HG03039 (cell line): ENCODE measurements around the gene TMEM51.

Source experiments
- ATAC-seq: cut with Tn5 transposase; IDR thresholded peaks from one replicate; pipeline ENCODE4 v1.9.1; 2021; ENCODE audit warnings: mild to moderate bottlenecking, moderate library complexity; ENCODE audit not compliant: unreplicated experiment

The TMEM51 gene, protein sequence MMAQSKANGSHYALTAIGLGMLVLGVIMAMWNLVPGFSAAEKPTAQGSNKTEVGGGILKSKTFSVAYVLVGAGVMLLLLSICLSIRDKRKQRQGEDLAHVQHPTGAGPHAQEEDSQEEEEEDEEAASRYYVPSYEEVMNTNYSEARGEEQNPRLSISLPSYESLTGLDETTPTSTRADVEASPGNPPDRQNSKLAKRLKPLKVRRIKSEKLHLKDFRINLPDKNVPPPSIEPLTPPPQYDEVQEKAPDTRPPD

DNA sequence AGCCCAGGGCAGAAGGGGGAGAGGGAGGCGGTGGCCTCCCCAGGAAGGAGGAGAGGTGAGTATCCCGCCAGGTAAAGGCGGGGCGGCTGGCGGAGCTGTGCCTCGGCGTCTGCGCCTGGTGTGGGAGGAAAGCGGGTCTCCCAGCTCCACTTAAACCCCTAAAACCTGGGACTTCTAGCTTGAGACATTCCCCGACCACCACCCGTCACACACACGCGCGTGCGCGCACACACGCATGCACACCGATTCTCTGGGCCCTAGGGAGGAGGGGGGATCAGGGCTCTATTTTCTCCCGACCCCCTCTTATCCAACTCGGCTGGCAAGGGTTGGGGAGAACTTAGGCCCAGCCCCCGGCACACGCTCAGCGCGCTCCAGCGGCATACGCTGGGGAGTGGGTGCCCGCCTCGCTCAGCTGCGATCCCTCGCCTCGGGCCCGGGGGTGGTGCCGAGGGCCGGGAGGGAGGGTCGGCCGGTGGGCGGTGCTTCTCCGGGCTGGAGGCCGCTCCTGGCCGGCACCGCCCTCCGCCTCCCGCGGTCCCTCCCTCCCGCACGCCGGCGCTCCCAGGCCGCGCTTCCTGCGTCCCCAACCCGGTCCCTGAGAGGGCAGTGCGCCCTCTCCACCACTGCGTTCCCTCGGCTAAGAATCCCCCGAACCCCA is at the start of gene TMEM51:
TSS of gene TMEM51 (plus strand) at position 564 of the 658 bp plus-strand sequence. CDS start 61,341 bp downstream, outside the sequence.
- ATAC-seq = no peak

DNA sequence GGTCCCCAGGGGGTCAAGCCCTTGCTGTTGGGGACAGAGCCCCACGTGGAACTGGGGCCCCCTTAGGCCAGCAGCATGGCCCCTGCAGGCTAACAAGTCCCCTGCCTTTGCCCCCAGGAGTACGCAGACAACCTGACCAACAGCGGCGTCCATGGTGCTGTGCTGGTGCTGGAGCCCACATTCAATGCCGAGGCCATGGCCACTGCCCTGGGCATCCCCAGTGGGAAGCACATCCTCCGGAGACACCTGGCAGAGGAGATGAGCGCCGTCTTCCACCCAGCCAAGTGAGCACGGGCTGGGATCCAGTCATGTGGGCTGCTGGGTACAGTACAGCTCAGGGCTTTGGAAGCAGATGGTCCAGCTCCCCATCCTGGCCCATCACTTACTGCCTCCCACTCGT is 49.6 kb upstream of the TMEM51 start:
- ATAC-seq = no peak

- ATAC-seq = no peak
Observed at GRCh38 chr1:15104768-15105167, 48.8 kb upstream of the TMEM51 start.

DNA sequence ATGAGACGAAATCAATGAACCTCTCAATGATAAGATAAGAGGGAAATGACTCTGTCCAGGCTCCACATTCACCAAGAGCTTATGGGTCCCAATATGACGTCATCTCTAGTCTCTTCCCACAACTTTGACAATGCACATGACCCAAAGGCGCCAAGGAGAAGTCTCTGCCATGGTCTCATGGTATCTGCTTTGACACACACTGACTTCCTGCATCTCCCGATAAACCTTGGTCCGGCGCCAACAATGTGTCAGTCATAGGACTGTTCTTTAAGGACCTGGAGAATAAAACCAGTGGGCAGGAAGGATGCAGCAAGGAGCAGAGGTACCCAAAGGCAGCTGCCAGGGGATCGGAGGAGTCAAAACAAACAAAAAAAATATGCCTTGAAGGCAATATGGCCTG is 46.9 kb upstream of the TMEM51 start:
- no peak for ATAC-seq

GRCh38 chr1:15107058-15107687 is 46.4 kb upstream of the TMEM51 start:
- ATAC-seq = no peak

DNA sequence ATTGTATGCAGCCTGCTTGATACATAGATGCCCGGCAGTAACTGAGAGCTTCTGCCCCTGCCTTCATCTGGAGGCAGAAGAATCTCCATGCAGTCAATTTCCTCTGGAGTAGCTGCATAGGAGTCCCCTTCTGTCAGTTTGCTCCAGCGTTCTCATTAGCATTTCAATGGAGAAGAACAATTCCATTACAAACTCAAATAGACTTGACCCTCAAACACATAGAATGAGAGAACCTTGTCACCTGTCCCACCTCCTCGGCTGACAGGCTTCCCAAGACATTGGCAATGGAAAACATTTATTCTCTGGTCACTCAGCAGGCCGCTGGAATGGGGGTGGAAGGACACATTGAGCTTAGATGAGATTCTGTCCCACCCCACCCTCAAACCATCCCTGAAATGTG is 45.6 kb upstream of the TMEM51 start:
- ATAC-seq = no peak

GRCh38 chr1:15110128-15110866 is 43.2 kb upstream of the TMEM51 start:
- ATAC-seq = no peak

DNA sequence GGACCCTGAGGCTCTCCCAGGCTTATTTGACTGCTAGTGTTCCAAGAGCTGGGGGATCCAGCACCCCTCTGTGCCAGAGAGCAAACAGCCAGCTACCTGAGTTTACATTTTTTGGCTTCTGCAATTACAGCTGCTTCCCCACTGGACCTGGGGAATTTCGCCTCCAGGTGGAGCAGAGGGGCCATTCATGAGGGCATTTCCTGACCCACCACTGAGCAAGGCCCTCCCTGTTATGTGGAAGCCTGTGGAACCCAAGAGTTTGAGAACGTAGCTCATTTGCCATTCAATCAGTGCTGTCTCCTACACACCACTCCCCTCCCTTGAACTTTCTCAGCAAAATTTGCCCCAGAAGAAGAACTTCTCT is 42.7 kb upstream of the TMEM51 start:
- ATAC-seq = no peak

DNA sequence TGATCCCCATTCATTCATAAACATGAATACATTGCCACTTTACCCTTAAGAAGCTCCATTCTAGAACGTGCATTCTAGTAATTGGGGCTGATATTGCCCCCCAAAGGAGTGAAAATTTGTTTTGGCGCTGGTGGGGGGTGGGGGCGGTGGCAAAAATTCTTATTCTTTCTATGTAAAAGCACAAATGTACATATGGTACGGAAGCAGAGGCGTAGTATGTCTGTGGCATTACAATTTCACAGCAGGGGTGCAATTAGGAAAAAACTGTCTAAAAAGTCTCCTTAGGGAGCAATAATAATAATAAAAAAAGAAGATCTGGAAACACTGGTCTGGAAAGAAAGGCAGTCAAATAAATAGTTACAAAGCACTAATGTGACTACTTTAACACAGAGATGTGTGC is 40.4 kb upstream of the TMEM51 start:
- no peak for ATAC-seq

DNA sequence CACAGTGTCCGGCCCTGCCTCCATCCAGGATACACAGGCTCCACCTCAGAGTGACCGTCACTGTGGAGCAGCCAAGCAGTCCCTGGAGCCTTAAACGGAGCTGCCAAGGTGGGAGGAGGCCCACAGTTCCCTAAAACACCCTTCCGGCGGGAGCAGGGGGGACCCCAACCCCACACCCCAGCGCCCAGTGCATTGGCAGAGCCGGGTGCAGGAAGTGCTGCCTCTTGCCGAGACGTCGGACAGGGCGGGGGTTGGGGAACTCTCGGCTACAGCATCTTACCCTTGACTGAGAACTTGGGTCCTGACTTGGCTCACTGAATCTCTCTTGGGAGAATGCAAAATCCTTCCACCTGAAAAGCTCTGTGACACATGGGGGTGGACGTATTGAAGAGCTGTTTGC is 38.7 kb upstream of the TMEM51 start:
- ATAC-seq = no peak

DNA sequence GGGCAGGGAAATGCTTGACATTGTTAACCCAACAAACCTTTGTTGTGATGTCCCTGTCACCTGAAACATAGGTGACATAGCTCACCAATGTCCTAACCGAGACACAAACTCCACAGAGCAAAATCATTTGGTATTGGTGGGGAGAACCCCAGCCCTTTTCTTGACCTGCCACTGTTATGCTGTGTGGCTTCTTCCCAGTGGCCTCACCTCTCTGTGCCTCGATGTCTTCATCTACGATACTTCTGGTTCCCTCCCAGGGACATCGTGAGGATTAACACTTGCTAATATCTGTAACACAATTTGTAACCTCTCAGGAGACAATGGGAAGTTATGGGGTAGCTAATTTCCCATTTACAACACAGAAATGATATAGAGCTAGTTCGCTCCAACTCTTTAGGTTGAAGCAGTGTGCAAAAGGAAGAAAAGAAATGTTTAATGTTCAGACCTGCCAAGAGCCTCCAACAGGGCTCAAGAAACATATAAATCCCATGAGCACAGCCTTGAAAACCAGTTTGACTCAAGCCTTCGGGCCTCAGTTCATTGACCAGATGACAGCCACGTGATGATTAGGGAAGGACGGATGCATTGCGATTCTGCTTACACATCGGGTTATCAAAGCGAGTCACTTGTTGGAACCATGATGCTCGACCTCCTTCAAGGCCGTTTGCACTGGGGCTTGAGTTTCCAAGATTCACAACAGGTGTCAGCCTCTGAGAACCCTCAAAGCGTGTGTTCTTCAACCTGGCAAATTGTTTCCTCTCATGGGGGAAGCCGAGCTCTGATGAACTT is 37.8 kb upstream of the TMEM51 start:
- ATAC-seq = no peak

DNA sequence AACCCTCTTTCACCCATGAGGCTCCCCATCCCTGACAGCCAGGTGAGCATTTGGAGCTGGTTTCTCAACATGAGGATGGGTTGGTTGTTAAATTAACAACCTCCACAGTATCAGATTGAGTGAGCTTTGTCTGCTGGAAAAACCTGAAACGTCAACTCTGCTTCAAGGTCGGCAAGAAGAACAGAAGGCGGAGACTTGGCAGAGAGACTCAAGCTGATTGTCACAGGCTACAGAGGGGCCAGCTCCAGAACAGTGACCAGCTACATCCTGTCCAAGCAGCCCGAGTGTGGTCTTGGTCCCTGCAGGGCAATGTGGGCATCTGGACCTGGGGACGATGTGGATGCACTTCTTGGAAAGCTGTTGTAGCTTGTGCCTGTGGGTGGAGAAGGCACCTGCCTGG is 36.6 kb upstream of the TMEM51 start:
- no peak for ATAC-seq

DNA sequence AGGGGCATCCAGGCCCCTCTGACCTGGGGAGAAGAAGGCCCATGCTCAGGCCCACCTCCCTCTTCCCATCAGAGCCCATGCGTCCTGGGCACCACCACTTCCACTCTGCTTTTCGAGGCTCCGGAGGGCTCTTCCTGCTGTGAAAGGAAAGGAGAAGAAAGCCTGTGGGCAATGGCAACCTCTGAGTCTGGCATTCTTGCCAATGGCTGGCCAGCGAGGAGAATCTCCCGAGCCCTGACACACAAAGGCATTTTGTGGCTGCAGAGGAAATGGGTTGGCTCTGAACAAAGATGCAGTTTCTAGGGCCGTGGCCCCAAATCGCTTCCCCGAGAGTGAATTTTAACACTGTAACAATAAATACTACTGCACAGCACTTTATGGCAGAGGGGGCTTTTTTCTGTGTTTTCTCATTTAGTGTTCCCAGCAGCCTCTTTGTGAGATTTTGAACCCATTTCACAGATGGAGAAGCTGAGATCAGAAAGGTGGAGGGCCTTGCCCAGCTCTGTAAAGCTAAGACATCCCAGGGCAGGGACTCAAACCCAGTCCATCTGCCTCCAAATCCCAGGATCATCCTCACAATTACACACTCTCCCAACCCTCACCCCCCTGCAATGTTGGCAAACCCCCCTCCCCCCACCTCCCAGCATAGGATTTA is 35.7 kb upstream of the TMEM51 start:
- ATAC-seq = no peak

DNA sequence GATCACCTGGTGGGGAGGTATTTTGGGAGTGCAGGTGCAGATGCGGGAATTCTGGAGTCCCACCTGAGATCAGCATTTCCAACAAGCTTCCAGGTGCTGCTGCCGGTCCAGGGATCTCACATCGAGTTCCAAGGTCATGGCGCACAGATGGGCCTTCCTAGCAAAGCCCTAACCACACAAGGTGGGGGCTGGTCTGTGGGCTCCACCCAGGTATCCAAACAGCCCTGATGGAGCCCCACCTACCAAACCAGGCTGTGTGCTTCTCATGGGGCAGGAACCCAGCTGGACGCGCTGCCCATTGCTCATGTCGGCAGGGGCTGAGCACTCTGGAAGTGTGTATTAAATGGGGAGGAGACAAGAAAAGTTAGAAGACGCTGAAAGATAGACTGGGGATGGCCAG is 35.0 kb upstream of the TMEM51 start:
- no peak for ATAC-seq

DNA sequence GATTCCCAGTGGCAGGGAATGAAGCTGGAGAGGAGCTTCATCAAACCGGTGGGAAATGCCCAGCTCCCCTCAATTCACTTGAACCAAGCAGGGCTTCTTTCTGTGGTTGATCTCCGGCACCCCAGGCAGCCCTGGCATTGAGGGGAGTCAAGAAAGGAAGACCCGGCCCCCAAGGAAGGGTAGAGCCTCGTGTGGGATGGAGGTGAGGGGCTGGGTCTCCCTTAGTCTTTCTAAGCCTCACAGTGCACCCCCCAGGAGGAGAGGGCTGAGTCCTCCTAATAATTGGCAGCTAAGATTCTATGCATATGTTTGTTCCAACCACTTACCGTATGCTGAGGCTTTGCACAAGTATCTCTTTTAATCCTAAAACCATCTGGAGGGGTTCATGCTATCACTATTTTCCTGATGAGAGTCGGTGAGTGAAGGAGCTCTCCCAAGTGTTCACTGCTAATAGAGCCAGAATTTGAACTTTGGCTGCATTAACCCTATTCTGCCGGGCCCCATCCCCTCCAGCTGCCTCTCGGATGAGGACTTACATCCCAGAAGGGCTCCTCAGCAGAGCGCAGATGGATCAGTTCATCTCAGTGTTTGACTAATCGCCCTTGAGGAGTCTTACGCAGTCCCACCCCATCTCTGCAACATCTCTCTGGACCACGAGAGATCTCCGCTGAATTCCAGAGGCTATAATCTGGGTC is 33.1 kb upstream of the TMEM51 start:
- no peak for ATAC-seq

GRCh38 chr1:15122331-15122730 is 31.2 kb upstream of the TMEM51 start:
- no peak for ATAC-seq

GRCh38 chr1:15123270-15123669 is 30.3 kb upstream of the TMEM51 start:
- ATAC-seq = no peak

- ATAC-seq = no peak
Observed at GRCh38 chr1:15123925-15124324, 29.6 kb upstream of the TMEM51 start.

DNA sequence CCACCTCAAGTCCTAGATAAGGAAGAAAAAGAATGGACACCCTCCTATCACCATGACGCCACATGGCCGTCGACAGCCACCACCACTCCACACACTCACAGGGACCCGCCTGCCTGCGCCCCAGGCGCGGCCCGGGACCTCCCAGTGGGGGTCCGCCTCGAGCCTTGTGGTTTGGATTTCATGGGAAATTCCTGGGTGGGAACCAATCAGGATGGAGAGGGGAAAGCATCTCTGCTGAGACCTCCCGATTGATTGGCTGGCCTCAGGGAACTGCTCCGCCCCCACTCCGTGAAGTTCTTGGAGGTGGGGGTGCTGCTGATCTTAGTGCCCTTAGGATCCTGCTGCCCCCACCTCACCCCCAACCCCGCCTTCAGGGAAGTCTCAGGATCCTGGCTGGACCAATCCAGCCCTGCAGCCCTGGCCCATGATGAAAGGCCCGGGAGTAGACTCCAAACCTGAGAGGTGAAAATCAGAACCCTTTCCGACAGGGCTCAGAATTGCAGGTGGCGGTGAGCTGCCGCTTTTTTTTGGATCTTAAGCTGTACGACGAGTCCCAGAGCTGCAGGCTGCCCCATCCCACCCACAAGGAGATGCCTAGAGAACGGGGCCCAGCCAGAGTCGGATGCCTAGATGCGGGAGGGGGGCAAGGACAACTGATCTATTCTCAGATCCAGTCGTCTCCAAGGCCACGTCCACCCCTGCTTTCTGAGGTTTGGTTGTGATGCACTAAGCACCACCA is 29.0 kb upstream of the TMEM51 start:
- ATAC-seq = no peak
